Measurements from ENCODE around the gene COL19A1. TPM values are rescaled to one million over a fixed set of nuclear protein-coding genes. Genes with fewer than 3 reads are reported as not detected.
"Not testable (repeated sequence)": the region's sequence is repeated elsewhere in the genome, so short reads cannot be mapped to it uniquely, and the experiment has no call there.

The COL19A1 gene
- total RNA-seq, 4 donors from 2014 or later: 0.09 TPM; not detected in 3

DNA sequence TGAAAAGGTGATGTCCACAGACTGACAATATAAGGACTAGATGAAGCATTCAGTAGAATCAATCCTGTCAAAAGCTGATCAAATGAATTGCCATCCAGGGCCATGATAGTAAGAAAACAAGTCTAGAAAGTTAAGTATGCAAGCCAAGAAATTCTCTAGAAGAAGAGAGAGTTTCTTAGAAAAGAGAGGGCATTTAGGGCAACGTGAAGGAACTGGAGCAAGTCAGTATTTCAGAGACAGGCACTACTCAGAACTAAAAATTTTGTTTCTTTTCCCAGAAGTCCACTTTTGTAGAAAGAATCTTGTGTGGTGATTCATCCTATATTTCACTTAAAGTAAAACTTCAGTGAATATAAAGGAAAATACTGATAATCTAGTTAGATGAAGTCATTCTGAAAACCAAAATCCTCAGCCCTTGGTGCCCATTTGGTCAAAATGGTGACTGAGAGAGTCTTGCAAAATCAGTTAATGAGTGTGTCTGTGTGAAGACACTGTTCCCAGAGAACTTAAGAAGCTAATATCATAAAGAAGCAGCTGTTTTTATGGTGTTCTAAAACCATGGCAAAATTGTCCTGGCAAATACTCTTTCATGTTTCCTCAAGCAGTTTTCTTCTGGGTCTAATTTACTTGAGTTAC is 82.2 kb downstream of the COL19A1 start:
- DNase-seq (ENCODE audit: low spot score) (no peak), ATAC-seq (ENCODE audit: low FRiP score) (no peak)
- TF ChIP-seq, protein P1, sequence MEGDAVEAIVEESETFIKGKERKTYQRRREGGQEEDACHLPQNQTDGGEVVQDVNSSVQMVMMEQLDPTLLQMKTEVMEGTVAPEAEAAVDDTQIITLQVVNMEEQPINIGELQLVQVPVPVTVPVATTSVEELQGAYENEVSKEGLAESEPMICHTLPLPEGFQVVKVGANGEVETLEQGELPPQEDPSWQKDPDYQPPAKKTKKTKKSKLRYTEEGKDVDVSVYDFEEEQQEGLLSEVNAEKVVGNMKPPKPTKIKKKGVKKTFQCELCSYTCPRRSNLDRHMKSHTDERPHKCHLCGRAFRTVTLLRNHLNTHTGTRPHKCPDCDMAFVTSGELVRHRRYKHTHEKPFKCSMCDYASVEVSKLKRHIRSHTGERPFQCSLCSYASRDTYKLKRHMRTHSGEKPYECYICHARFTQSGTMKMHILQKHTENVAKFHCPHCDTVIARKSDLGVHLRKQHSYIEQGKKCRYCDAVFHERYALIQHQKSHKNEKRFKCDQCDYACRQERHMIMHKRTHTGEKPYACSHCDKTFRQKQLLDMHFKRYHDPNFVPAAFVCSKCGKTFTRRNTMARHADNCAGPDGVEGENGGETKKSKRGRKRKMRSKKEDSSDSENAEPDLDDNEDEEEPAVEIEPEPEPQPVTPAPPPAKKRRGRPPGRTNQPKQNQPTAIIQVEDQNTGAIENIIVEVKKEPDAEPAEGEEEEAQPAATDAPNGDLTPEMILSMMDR (IDR thresholded peaks at IDR 0.05): no peak

DNA sequence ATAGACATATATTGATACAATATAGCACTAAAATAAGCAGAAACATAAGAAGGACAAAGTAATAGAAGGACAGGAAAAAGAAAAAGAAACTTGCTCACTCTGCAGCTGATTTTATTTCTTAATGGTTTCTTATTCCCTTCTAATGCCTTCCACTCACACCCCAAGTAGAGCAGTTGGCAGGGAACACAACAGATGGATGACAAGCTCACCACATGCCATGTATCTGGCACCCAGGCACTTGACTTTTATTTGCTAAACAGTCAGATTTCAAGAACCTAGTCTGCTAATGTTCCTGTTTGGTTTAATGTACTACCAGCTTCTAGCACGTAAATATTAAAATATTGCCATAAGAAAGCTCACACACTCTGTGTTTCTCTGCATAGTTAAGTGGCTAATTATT is 87.1 kb downstream of the COL19A1 start:
- TF ChIP-seq, protein P1 (IDR thresholded peaks at IDR 0.05): no peak
- no peak for ATAC-seq (ENCODE audit: low FRiP score)
- no peak for DNase-seq (ENCODE audit: low spot score)

DNA sequence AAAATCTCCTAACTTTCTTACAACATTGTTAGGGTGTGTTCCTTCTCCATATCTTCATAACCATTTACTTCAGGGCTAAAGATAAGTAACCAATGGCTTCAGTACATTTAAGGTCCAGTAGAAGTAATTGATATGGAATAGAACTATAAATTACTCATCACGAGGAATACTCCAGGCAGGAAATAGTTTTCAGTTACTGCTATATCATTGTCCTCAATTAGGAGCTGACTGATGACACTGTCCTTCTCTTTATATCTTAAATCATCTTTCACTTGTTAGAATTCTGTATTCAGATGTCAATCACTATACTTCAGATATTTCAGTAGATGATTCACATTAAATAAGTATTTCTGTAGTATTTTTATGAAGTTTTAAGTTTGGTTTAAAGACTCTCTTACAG is 88.4 kb downstream of the COL19A1 start:
- DNase-seq (ENCODE audit: low spot score) (no peak), ATAC-seq (ENCODE audit: low FRiP score) (no peak)
- TF ChIP-seq, protein P1 (IDR thresholded peaks at IDR 0.05): no peak

DNA sequence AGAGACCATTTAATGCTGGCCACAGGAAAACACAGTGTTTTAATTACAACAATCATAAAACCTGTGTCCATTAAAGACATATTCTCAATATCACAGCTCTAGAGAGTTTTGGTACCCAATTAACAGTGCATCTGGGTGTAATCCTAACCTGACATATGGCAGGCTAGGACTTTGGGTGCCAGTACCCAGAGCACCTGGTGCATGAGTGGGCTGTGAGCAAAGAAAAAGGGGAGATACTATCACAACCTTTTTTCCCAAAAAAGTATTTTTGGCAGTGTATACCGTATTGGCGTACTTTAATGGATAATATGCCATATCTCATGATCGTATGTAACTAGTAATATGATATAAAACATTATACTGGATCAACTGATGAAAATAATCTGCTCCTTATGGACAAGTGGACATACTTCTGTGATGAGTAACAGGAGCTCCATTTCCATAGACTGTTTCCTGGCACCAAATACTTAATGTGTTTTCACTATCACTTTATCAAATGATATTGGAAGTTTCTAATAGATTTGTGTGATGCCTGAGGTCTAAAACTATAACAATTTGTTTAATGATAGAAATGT is 91.7 kb downstream of the COL19A1 start:
- ATAC-seq (ENCODE audit: low FRiP score): no peak
- TF ChIP-seq, protein P1 (IDR thresholded peaks at IDR 0.05): no peak
- DNase-seq (ENCODE audit: low spot score): no peak

DNA sequence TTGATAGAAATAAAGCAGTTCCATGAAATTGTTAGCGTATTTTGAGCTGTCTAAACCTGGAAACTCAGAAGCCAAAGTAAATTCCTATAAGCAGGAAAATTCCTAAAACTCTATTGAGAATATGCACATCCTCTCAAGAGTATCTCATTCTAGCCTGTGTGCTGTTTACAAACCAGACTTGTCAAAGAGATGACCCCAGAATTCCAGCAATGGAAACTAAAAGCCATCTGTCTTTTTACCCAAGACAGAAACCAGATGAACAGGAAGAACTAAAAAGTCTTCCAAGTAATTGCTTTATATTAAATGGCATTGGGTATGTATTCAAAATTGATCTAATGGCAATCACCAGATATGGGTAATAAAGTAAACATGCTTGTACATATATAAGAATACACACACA is 92.6 kb downstream of the COL19A1 start:
- DNase-seq (ENCODE audit: low spot score): no peak
- TF ChIP-seq, protein P1 (IDR thresholded peaks at IDR 0.05): no peak
- ATAC-seq (ENCODE audit: low FRiP score): no peak

DNA sequence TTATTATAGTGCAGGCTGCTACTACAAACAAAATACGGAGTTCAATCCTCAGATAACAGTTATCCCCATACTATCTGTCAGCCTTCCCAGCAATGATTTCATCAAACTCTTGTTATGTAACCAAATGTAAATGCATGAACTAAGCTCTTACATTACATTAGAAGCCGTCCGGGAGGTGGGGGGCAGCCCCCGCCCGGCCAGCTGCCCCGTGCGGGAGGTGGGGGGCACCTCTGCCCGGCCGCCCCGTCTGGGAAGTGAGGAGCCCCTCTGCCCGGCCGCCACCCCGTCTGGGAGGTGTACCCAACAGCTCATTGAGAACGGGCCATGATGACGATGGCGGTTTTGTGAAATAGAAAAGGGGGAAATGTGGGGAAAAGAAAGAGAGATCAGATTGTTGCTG is 99.6 kb downstream of the COL19A1 start:
- not testable (repeated sequence) for DNase-seq (ENCODE audit: low spot score); ATAC-seq (ENCODE audit: low FRiP score)

DNA sequence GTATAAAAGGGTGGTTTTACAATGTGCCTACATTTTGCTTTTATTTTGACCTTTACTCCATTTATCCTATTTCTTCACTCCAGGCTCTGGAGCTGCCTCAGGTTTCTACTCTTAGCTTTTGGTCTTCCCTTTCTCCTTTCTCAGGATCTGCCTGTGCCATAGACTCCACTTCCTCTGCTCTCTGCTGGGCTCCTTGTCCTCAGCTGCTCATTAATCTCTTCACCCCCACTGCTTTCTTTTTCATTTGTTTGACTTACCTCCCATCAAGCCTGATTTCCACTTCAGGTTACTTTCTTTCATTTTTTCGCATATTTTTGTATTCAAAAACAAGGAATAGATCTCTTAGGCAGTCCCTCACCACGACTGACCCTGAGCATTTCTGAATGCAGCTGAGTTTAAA is 106.8 kb downstream of the COL19A1 start:
- ATAC-seq (ENCODE audit: low FRiP score): no peak
- TF ChIP-seq, protein P1 (IDR thresholded peaks at IDR 0.05): no peak

More for the DNA sequence above, 106.8 kb downstream of the COL19A1 start:
- DNase-seq (ENCODE audit: low spot score): no peak
